AG20443 (cell line): ENCODE data around the gene NELL2.
"Not testable (repeated sequence)": the region's sequence is repeated elsewhere in the genome, so short reads cannot be mapped to it uniquely, and the experiment has no call there.

Experiments
- DNase-seq: peaks from one replicate; pipeline ENCODE4 v3.0.0; 2012; ENCODE audit warnings: low spot score, mixed read lengths

NELL2 gene

GRCh38 chr12:44694017-44694416 lies 182.1 kb downstream of the NELL2 start:
- no peak for DNase-seq

GRCh38 chr12:44689587-44689986 lies 186.5 kb downstream of the NELL2 start:
- DNase-seq = no peak

- not testable (repeated sequence) for DNase-seq
Measured at GRCh38 chr12:44686821-44687432, 189.2 kb downstream of the NELL2 start.

- DNase-seq = no peak
Measured at GRCh38 chr12:44677724-44678123, 198.4 kb downstream of the NELL2 start.

GRCh38 chr12:44674875-44675274 lies 201.2 kb downstream of the NELL2 start:
- no peak for DNase-seq

GRCh38 chr12:44673811-44674210 lies 202.3 kb downstream of the NELL2 start:
- DNase-seq = no peak

GRCh38 chr12:44672042-44672441 lies 204.1 kb downstream of the NELL2 start:
- no peak for DNase-seq

GRCh38 chr12:44668443-44668842 lies 207.7 kb downstream of the NELL2 start:
- DNase-seq = no peak

- no peak for DNase-seq
Measured at GRCh38 chr12:44667461-44667860, 208.7 kb downstream of the NELL2 start.

- no peak for DNase-seq
Measured at GRCh38 chr12:44663291-44663690, 212.8 kb downstream of the NELL2 start.

- DNase-seq = no peak
Measured at GRCh38 chr12:44655846-44656245, 220.3 kb downstream of the NELL2 start.

- no peak for DNase-seq
Measured at GRCh38 chr12:44654646-44655639, 221.2 kb downstream of the NELL2 start.

GRCh38 chr12:44653861-44654527 lies 222.1 kb downstream of the NELL2 start:
- DNase-seq = no peak

GRCh38 chr12:44649693-44650092 lies 226.4 kb downstream of the NELL2 start:
- no peak for DNase-seq

GRCh38 chr12:44647917-44648690 lies 228.0 kb downstream of the NELL2 start:
- no peak for DNase-seq

GRCh38 chr12:44640427-44641190 lies 235.5 kb downstream of the NELL2 start:
- no peak for DNase-seq

- no peak for DNase-seq
Measured at GRCh38 chr12:44637875-44638274, 238.2 kb downstream of the NELL2 start.

GRCh38 chr12:44628180-44628579 lies 247.9 kb downstream of the NELL2 start:
- no peak for DNase-seq

- DNase-seq = no peak
Measured at GRCh38 chr12:44627387-44628166, 248.5 kb downstream of the NELL2 start.

- no peak for DNase-seq
Measured at GRCh38 chr12:44626883-44627282, 249.2 kb downstream of the NELL2 start.
